Esophagus squamous epithelium (tissue), 4 donors: ENCODE measurements around the gene VILL.

Experiments
- POLR2A ChIP-seq, 4 donors: fragments of 450-650 bp; IDR thresholded peaks; one replicate each; pipeline ENCODE4 v1.6.1; 2017; ENCODE audit warnings: antibody characterized with exemption in 4 of 4, mild to moderate bottlenecking in 4 of 4, moderate library complexity in 3 of 4
- TF ChIP-seq, protein P1 (sequence below), 6 experiments: fragments of 450-650 bp in 4 of 6; fragments of 200-600 bp in 2 of 6; sonication (generic) in 2 of 6; IDR thresholded peaks; one replicate each; pipeline ENCODE4 v1.5.1; 2016 to 2019; ENCODE audit warnings: antibody characterized with exemption in 6 of 6, mild to moderate bottlenecking in 4 of 6, moderate library complexity in 4 of 6

DNA sequence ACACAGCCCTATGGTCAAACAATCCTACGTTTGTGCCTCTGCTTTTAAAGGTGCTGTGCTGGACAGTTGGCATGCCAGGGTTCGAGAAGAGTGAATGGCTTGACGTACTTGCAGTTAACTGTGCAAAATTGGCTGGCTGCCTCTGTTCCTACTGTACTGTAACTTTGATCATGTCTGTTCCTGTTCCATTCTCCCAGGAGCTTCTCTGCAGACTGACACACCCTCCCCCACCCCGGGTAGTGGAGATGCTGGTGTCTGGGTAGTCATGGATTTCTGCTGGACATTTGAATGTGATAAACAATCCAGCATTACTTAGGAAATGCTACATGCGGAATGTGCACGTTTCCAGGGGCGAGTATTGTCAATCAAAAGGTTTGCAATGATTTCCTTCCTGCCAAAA, 6.5 kb upstream of the VILL start:
- TF ChIP-seq, protein P1, sequence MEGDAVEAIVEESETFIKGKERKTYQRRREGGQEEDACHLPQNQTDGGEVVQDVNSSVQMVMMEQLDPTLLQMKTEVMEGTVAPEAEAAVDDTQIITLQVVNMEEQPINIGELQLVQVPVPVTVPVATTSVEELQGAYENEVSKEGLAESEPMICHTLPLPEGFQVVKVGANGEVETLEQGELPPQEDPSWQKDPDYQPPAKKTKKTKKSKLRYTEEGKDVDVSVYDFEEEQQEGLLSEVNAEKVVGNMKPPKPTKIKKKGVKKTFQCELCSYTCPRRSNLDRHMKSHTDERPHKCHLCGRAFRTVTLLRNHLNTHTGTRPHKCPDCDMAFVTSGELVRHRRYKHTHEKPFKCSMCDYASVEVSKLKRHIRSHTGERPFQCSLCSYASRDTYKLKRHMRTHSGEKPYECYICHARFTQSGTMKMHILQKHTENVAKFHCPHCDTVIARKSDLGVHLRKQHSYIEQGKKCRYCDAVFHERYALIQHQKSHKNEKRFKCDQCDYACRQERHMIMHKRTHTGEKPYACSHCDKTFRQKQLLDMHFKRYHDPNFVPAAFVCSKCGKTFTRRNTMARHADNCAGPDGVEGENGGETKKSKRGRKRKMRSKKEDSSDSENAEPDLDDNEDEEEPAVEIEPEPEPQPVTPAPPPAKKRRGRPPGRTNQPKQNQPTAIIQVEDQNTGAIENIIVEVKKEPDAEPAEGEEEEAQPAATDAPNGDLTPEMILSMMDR (IDR thresholded peaks at IDR 0.05): no peak
- no peak for TF ChIP-seq POLR2A (IDR thresholded peaks at IDR 0.05)
